ENCODE results near the gene GLT6D1.

The GLT6D1 gene

GRCh38 chr9:135616619-135617537 lies 22.5 kb downstream of the GLT6D1 start:
- no peak overlapping the region for H3K4me3 ChIP-seq (ENCODE audit: low read depth, low read length)
- DNase-seq (ENCODE audit: low read depth), result no peak
- TF ChIP-seq, protein P1, sequence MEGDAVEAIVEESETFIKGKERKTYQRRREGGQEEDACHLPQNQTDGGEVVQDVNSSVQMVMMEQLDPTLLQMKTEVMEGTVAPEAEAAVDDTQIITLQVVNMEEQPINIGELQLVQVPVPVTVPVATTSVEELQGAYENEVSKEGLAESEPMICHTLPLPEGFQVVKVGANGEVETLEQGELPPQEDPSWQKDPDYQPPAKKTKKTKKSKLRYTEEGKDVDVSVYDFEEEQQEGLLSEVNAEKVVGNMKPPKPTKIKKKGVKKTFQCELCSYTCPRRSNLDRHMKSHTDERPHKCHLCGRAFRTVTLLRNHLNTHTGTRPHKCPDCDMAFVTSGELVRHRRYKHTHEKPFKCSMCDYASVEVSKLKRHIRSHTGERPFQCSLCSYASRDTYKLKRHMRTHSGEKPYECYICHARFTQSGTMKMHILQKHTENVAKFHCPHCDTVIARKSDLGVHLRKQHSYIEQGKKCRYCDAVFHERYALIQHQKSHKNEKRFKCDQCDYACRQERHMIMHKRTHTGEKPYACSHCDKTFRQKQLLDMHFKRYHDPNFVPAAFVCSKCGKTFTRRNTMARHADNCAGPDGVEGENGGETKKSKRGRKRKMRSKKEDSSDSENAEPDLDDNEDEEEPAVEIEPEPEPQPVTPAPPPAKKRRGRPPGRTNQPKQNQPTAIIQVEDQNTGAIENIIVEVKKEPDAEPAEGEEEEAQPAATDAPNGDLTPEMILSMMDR (conservative IDR thresholded peaks at IDR 0.05; ENCODE audit: low read depth, low read length), result no peak

DNA sequence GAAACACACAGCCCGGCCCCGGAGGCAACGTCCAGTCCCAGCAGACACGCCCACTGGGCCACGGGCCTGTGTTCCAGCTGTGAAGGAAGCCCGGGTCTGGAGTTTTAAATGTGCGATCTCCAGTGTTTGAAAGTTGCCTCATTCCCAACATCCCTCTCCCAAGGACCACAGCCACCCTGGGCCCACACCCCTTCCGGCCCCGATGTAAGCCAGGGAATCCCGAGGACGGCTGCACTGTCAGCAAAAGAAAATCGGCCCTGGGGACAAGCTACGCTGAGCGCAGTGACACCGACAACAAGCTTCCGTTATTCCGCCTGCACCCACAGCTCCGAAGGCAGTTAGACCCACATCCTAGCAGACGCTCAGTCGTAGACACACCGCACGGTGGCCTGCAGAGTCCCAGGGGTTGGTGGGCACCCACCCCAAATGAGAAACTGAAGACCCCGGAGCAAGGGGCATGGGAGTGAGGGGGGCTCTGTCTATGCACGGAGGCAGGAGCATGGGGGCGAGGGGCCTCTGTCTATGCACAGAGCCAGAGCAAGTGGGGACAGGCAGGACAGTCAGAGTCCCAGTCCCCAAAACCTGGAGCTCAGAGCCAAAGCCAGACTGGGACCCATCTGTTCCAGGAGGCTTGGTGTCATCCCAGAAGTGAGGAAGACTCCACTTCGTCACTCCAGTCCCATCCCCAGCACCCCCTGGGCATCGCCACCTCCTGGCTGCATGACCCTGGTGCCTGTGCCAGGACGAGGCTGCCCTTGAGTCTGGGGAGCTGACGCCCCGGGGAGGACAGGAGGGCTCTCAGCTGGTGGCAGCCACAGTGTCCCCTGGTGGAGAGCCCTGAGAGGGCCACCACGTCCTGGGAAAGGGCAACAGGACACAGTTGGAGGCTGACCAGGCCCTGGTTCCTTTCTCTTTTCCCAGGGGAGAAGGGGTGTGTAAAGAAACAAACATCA lies 23.4 kb downstream of the GLT6D1 start:
- TF ChIP-seq, protein P1 (conservative IDR thresholded peaks at IDR 0.05; ENCODE audit: low read depth, low read length), result no peak
- DNase-seq (ENCODE audit: low read depth), result no peak
- no peak overlapping the region for H3K4me3 ChIP-seq (ENCODE audit: low read depth, low read length)

- DNase-seq (ENCODE audit: low read depth), result no peak
- TF ChIP-seq, protein P1 (conservative IDR thresholded peaks at IDR 0.05; ENCODE audit: low read depth, low read length), result no peak
- no peak overlapping the region for H3K4me3 ChIP-seq (ENCODE audit: low read depth, low read length)
Measured at GRCh38 chr9:135614821-135615665, 24.3 kb downstream of the GLT6D1 start.

DNA sequence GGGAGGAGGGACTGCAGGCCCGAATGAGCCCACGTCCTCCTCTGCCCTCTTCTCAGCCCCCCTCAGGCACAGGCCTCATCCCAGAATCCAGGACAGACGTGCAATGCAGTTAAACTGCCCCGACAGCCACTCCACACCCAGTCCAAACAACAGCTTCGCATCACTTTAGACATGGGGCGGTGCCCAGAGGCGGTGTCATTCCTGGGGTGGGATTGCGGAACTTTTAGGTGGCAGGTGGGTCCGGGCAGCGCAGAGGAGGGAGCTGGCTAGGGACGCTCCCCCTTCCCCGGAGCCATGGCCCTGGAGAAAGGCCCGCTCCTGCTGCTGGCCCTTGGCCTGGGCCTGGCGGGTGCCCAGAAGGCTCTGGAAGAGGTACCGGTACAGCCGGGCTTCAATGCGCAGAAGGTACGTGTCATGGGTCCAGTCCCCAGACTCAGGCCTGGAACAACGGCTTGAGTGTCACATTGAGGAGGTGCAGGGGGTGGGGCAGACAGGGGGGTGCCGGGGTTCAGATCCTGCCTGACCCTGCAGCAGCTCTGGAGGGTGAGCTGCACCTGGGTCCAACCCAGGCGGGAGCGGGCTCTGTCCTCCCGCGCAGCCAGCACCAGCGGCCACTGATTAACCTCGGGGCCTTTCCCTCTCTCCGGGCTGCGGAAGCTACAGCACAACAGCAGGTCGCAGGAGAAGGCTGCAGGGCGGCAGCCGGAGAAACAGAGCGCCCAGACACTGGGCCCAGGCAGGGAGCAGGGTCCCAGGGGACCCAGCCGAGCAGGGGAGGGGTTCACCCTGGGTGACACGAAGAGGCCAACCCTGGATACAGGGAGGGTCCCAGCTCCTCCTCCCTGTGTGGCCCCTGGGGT lies 25.2 kb downstream of the GLT6D1 start:
- DNase-seq (ENCODE audit: low read depth), result no peak
- TF ChIP-seq, protein P1 (conservative IDR thresholded peaks at IDR 0.05; ENCODE audit: low read depth, low read length), result no peak
- no peak overlapping the region for H3K4me3 ChIP-seq (ENCODE audit: low read depth, low read length)

- TF ChIP-seq, protein P1 (conservative IDR thresholded peaks at IDR 0.05; ENCODE audit: low read depth, low read length), result no peak
- no peak for DNase-seq (ENCODE audit: low read depth)
Measured at GRCh38 chr9:135612981-135613910, 26.1 kb downstream of the GLT6D1 start.

More at GRCh38 chr9:135612981-135613910, 26.1 kb downstream of the GLT6D1 start:
- no peak overlapping the region for H3K4me3 ChIP-seq (ENCODE audit: low read depth, low read length)

Measured in choroid plexus epithelial cell (primary cell).